ENCODE data around the gene FBXO28. TPM values are rescaled to one million over a fixed set of nuclear protein-coding genes. Genes with fewer than 3 reads are reported as not detected.

Gene FBXO28
- total and polyA plus RNA-seq, 11 donors = 5.4 to 24.5 (median 18.9) TPM

GRCh38 chr1:224185208-224185607 is 71.3 kb downstream of the FBXO28 start:
- ATAC-seq = no peak
- DNase-seq = no peak
- TF ChIP-seq, protein P1, sequence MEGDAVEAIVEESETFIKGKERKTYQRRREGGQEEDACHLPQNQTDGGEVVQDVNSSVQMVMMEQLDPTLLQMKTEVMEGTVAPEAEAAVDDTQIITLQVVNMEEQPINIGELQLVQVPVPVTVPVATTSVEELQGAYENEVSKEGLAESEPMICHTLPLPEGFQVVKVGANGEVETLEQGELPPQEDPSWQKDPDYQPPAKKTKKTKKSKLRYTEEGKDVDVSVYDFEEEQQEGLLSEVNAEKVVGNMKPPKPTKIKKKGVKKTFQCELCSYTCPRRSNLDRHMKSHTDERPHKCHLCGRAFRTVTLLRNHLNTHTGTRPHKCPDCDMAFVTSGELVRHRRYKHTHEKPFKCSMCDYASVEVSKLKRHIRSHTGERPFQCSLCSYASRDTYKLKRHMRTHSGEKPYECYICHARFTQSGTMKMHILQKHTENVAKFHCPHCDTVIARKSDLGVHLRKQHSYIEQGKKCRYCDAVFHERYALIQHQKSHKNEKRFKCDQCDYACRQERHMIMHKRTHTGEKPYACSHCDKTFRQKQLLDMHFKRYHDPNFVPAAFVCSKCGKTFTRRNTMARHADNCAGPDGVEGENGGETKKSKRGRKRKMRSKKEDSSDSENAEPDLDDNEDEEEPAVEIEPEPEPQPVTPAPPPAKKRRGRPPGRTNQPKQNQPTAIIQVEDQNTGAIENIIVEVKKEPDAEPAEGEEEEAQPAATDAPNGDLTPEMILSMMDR (IDR thresholded peaks at IDR 0.05) = no peak
- TF ChIP-seq POLR2A (IDR thresholded peaks at IDR 0.05) = no peak
- no peak overlapping the region for H3K27ac ChIP-seq
- peak overlapping the region in 1 of 12 donors; percentile 12 for H3K4me3 ChIP-seq
- peaks cover 0 to 51% (median 18%) of the 10 kb centered on the region in 12 donors for H3K4me1 ChIP-seq
- 65 to 85% (median 71%) methylated on average over 8 of the region's 8 CpGs for WGBS, 4 donors
- intact Hi-C loops (cut with DNase I) = loop anchor here in 2 of 10 donors (10.0 kb wide), 2 partner anchors 140 to 150 kb away; partner anchors contain the start of gene NVL (in 1 of the 2)
- H3K27me3 ChIP-seq = no peaks in the 10 kb centered on the region
- peaks cover 0 to 30% (median 5%) of the 10 kb centered on the region in 9 donors for H3K36me3 ChIP-seq
- H3K9me3 ChIP-seq = peaks cover 0 to 5% (median 0%) of the 10 kb centered on the region in 12 donors

GRCh38 chr1:224188286-224188685 is 74.4 kb downstream of the FBXO28 start:
- intact Hi-C loops (cut with DNase I) = loop anchor here in 2 of 10 donors (10.0 kb wide), 2 partner anchors 137 to 147 kb away; partner anchors contain the start of gene NVL (in 1 of the 2)
- ATAC-seq (no peak), DNase-seq (no peak)
- H3K4me1 ChIP-seq = peaks cover 0 to 41% (median 16%) of the 10 kb centered on the region in 12 donors
- peaks cover 0 to 61% (median 32%) of the 10 kb centered on the region in 9 donors for H3K36me3 ChIP-seq
- no peak for TF ChIP-seq POLR2A (IDR thresholded peaks at IDR 0.05)
- TF ChIP-seq, protein P1 (IDR thresholded peaks at IDR 0.05) = no peak
- no peaks in the 10 kb centered on the region for H3K27me3 ChIP-seq
- H3K9me3 ChIP-seq = peaks cover 0 to 5% (median 0%) of the 10 kb centered on the region in 12 donors
- H3K4me3 ChIP-seq = no peak overlapping the region
- WGBS, 4 donors = 93 to 99% (median 97%) methylated on average over 2 of the region's 2 CpGs
- no peak overlapping the region for H3K27ac ChIP-seq

- Histone ChIP-seq H3K27ac (no peak overlapping the region), H3K9me3 (peaks cover 0 to 5% (median 0%) of the 10 kb centered on the region in 12 donors), H3K36me3 (peaks cover 0 to 70% (median 43%) of the 10 kb centered on the region in 9 donors), H3K27me3 (no peaks in the 10 kb centered on the region), H3K4me1 (peaks cover 0 to 34% (median 10%) of the 10 kb centered on the region in 12 donors), H3K4me3 (no peak overlapping the region)
- TF ChIP-seq, protein P1 (IDR thresholded peaks at IDR 0.05) = no peak
- TF ChIP-seq POLR2A (IDR thresholded peaks at IDR 0.05) = no peak
- DNase-seq (no peak), ATAC-seq (no peak)
- intact Hi-C loops (cut with DNase I) = loop anchor here in 2 of 10 donors (10.0 kb wide), 2 partner anchors 135 to 145 kb away; partner anchors contain the start of gene NVL (in 1 of the 2)
- 91 to 95% (median 94%) methylated on average over 7 of the region's 7 CpGs for WGBS, 4 donors
Observed at GRCh38 chr1:224189561-224189960, 75.7 kb downstream of the FBXO28 start.

DNA sequence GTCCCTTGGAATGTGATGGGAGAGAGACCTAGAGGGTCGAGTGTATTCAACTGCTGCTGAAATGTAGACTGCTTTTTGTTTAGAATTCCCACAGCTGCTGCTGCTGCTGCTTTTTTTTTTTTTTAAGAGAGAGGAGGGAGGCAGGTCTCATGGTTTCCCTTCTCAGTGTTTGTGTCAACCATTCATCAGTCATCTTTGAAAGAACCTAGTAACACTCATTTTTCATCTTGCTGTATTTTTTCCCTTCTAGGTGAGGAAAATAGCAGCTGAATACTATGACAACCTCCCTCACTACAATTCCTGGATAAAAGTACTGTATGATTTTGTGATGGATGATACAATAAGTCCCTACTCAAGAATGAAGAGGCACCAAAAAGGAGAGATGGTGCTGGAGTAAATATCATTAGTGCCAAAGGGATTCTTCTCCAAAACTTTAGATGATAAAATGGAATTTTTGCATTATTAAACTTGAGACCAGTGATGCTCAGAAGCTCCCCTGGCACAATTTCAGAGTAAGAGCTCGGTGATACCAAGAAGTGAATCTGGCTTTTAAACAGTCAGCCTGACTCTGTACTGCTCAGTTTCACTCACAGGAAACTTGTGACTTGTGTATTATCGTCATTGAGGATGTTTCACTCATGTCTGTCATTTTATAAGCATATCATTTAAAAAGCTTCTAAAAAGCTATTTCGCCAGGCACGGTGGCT is 78.3 kb downstream of the FBXO28 start:
- peaks cover 0 to 26% (median 0%) of the 10 kb centered on the region in 12 donors for H3K4me1 ChIP-seq
- TF ChIP-seq POLR2A (IDR thresholded peaks at IDR 0.05) = no peak
- TF ChIP-seq, protein P1 (IDR thresholded peaks at IDR 0.05) = no peak
- no peaks in the 10 kb centered on the region for H3K27me3 ChIP-seq
- WGBS, 4 donors = 74 to 80% (median 77%) methylated on average over 5 of the region's 5 CpGs
- DNase-seq (no peak), ATAC-seq (no peak)
- H3K4me3 ChIP-seq = no peak overlapping the region
- no peak overlapping the region for H3K27ac ChIP-seq
- H3K9me3 ChIP-seq = peaks cover 0 to 5% (median 0%) of the 10 kb centered on the region in 12 donors
- intact Hi-C loops (cut with DNase I) = no loop called here
- peaks cover 0 to 66% (median 45%) of the 10 kb centered on the region in 9 donors for H3K36me3 ChIP-seq

Data from heart left ventricle (tissue), 16 donors.